Loucy (cell line): ENCODE measurements around the gene EDIL3.

Experiments
- H2AFZ ChIP-seq: fragments of 200-600 bp; sonication (generic); 2 replicates; pipeline ENCODE4 v1.6.0; 2016; ENCODE audit warnings: antibody characterized with exemption, mild to moderate bottlenecking, low read length, moderate library complexity
- H3F3A ChIP-seq: fragments of 200-600 bp; 2 replicates; pipeline ENCODE4 v1.6.0; 2016; ENCODE audit warnings: antibody characterized with exemption, low read depth, mild to moderate bottlenecking
- H3K27me3 ChIP-seq: fragments of 200-600 bp; sonication (generic); 2 replicates; pipeline ENCODE4 v1.6.1; 2014; ENCODE audit warnings: low read length, mild to moderate bottlenecking; ENCODE audit not compliant: insufficient read depth, poor library complexity, severe bottlenecking
- H3K36me3 ChIP-seq: fragments of 200-600 bp; sonication (generic); 2 replicates; pipeline ENCODE4 v1.6.1; 2016; ENCODE audit warnings: low read length; ENCODE audit not compliant: insufficient read depth
- H3K4me1 ChIP-seq: fragments of 200-600 bp; sonication (generic); 2 replicates; pipeline ENCODE4 v1.5.1; 2014; ENCODE audit warnings: low read length, mild to moderate bottlenecking; ENCODE audit not compliant: insufficient read depth, poor library complexity, severe bottlenecking
- H3K4me2 ChIP-seq: fragments of 200-600 bp; sonication (generic); 2 replicates; pipeline ENCODE4 v1.6.0; 2014; ENCODE audit warnings: antibody characterized with exemption, low read length, low read depth, mild to moderate bottlenecking; ENCODE audit not compliant: poor library complexity, severe bottlenecking
- H3K4me3 ChIP-seq: fragments of 200-600 bp; sonication (generic); 2 replicates; pipeline ENCODE4 v1.5.1; 2014; ENCODE audit warnings: low read length, mild to moderate bottlenecking, mixed read lengths; ENCODE audit not compliant: poor library complexity, severe bottlenecking
- H3K79me2 ChIP-seq: fragments of 200-600 bp; sonication (generic); 2 replicates; pipeline ENCODE4 v1.6.1; 2014; ENCODE audit warnings: low read length; ENCODE audit not compliant: insufficient read depth
- H3K9ac ChIP-seq: fragments of 200-600 bp; sonication (generic); 2 replicates; pipeline ENCODE4 v1.6.0; 2014; ENCODE audit warnings: mild to moderate bottlenecking, low read depth, low read length, moderate library complexity; ENCODE audit not compliant: poor library complexity, severe bottlenecking
- H3K9me2 ChIP-seq: fragments of 200-600 bp; sonication (generic); replicated peaks from 2 replicates; pipeline ENCODE4 v1.6.1; 2016; ENCODE audit warnings: low read depth, low read length, mixed read lengths
- H3K9me3 ChIP-seq: fragments of 200-600 bp; sonication (generic); 2 replicates; pipeline ENCODE4 v1.6.1; 2014; ENCODE audit warnings: mild to moderate bottlenecking, antibody characterized with exemption, low read length, low read depth; ENCODE audit not compliant: insufficient read depth
- H4K20me1 ChIP-seq: fragments of 200-600 bp; sonication (generic); 2 replicates; pipeline ENCODE4 v1.6.0; 2014; ENCODE audit warnings: antibody characterized with exemption, low read length, mild to moderate bottlenecking; ENCODE audit not compliant: insufficient read depth, poor library complexity, severe bottlenecking
- EZH2phosphoT487 ChIP-seq: fragments of 200-600 bp; IDR thresholded peaks from 2 replicates; pipeline ENCODE4 v1.6.1; 2018; ENCODE audit warnings: antibody characterized with exemption, mild to moderate bottlenecking, moderate library complexity, borderline replicate concordance
- TF ChIP-seq, protein P1 (sequence below): fragments of 200-600 bp; sonication (generic); conservative IDR thresholded peaks from 2 replicates; pipeline ENCODE4 v1.5.1; 2014; ENCODE audit warnings: mild to moderate bottlenecking, antibody characterized with exemption, low read length

Gene EDIL3

GRCh38 chr5:84137541-84137940 lies 247.1 kb downstream of the EDIL3 start:
- no peaks in the 10 kb centered on the region for H3K36me3 ChIP-seq
- H3K27me3 ChIP-seq: no peaks in the 10 kb centered on the region
- H3K79me2 ChIP-seq: no peaks in the 10 kb centered on the region
- H3K4me2 ChIP-seq: no peak overlapping the region
- no peaks in the 10 kb centered on the region for H3K9me3 ChIP-seq
- no peaks in the 10 kb centered on the region for H3K9me2 ChIP-seq
- H3K4me3 ChIP-seq: no peak overlapping the region
- no peaks in the 10 kb centered on the region for H3F3A ChIP-seq
- no peaks in the 10 kb centered on the region for H3K4me1 ChIP-seq
- TF ChIP-seq, protein P1, sequence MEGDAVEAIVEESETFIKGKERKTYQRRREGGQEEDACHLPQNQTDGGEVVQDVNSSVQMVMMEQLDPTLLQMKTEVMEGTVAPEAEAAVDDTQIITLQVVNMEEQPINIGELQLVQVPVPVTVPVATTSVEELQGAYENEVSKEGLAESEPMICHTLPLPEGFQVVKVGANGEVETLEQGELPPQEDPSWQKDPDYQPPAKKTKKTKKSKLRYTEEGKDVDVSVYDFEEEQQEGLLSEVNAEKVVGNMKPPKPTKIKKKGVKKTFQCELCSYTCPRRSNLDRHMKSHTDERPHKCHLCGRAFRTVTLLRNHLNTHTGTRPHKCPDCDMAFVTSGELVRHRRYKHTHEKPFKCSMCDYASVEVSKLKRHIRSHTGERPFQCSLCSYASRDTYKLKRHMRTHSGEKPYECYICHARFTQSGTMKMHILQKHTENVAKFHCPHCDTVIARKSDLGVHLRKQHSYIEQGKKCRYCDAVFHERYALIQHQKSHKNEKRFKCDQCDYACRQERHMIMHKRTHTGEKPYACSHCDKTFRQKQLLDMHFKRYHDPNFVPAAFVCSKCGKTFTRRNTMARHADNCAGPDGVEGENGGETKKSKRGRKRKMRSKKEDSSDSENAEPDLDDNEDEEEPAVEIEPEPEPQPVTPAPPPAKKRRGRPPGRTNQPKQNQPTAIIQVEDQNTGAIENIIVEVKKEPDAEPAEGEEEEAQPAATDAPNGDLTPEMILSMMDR: no peak
- TF ChIP-seq EZH2phosphoT487: no peak
- H4K20me1 ChIP-seq: no peaks in the 10 kb centered on the region
- H3K9ac ChIP-seq: no peak overlapping the region
- no peak overlapping the region for H2AFZ ChIP-seq

DNA sequence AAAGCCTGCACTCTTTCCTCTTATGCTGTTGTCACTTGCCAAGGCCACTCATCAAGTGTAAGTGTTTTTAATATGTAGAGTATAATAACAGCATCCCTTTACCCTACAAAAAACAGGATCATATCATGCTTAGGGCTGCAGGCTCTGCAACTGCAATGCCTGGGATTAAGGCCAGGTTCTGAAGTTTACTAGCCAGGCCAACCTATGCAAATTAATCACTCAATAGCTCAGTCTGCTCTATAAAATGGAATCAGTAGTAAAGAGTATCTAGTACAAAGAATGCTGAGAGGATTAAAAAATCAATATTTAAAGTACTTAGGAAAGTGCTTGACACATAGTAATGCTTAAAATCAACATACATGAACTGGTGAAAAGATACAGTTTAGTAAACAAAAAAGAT lies 253.3 kb downstream of the EDIL3 start:
- Histone ChIP-seq H4K20me1 (no peaks in the 10 kb centered on the region), H3K4me3 (no peak overlapping the region)
- no peak for TF ChIP-seq EZH2phosphoT487
- TF ChIP-seq, protein P1: no peak

DNA sequence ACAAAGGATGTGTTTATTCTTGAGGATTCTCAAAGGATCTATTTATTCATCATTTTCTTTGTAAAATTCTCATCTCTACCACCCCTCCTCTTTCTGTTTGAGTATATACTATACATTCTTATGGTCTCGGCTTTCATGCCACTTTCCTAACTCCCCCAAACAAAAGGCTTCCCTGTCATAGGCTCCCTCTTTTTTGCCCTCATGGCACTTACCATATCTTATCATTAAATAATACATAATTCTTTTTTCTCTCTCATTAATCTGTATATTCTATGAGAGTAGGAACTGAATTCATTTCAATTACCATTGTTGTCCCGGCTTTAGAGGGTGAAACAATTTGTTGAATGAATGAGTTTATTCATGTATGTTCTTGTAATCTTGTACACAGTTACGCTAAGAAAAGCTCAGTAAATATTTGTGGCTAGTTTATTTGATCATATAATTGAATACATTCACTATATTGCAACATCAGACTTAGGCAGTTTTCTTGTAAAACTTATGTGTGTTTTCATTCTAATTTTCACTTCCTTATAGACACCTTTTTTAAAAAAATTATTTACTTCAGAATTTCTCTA lies 254.6 kb downstream of the EDIL3 start:
- H3F3A ChIP-seq: no peaks in the 10 kb centered on the region
- TF ChIP-seq, protein P1: no peak
- no peak for TF ChIP-seq EZH2phosphoT487
- H3K4me3 ChIP-seq: no peak overlapping the region
- no peak overlapping the region for H2AFZ ChIP-seq
- H3K9me2 ChIP-seq: no peaks in the 10 kb centered on the region
- H3K36me3 ChIP-seq: no peaks in the 10 kb centered on the region
- no peaks in the 10 kb centered on the region for H3K79me2 ChIP-seq
- no peak overlapping the region for H3K9ac ChIP-seq
- no peaks in the 10 kb centered on the region for H4K20me1 ChIP-seq
- H3K4me2 ChIP-seq: no peak overlapping the region
- no peaks in the 10 kb centered on the region for H3K4me1 ChIP-seq
- no peaks in the 10 kb centered on the region for H3K9me3 ChIP-seq
- H3K27me3 ChIP-seq: no peaks in the 10 kb centered on the region

More for the DNA sequence above, 253.3 kb downstream of the EDIL3 start:
- Histone ChIP-seq H3K4me2 (no peak overlapping the region), H3F3A (no peaks in the 10 kb centered on the region), H3K9ac (no peak overlapping the region), H3K27me3 (no peaks in the 10 kb centered on the region), H3K9me2 (no peaks in the 10 kb centered on the region), H3K9me3 (no peaks in the 10 kb centered on the region), H3K4me1 (no peaks in the 10 kb centered on the region), H2AFZ (no peak overlapping the region), H3K79me2 (no peaks in the 10 kb centered on the region), H3K36me3 (no peaks in the 10 kb centered on the region)
